ENCODE measurements around the gene WFDC6. TPM values are rescaled to one million over a fixed set of nuclear protein-coding genes. Genes with fewer than 3 reads are reported as not detected.

WFDC6 gene
- total and polyA plus RNA-seq, 2 of the 8 experiments (the other 6 are each of a cell fraction or from before 2014, with no cell fraction given): not detected

- TF ChIP-seq TAF1 (IDR thresholded peaks at IDR 0.05; ENCODE audit: low read depth, low read length) (no peak), TEAD4 (IDR thresholded peaks at IDR 0.05; ENCODE audit: low read depth, low read length) (no peak), CBX5 (IDR thresholded peaks at IDR 0.05; ENCODE audit: low read depth, low read length) (no peak), RNF2 (IDR thresholded peaks at IDR 0.05; ENCODE audit: borderline replicate concordance, low read depth, low read length, missing control alignments, poor library complexity, severe bottlenecking) (no peak), HDAC2 (IDR thresholded peaks at IDR 0.05; ENCODE audit: borderline replicate concordance in 1 of 2, low read depth in 2 of 2, low read length in 2 of 2) (no peak), JUND (IDR thresholded peaks at IDR 0.05; ENCODE audit: low read length) (no peak), CHD2 (IDR thresholded peaks at IDR 0.05; ENCODE audit: low read length) (no peak)
Measured at GRCh38 chr20:45510242-45510862, 28.9 kb downstream of the WFDC6 start (continued).
